ENCODE measurements around the gene UQCC2.

GRCh38 chr6:33748841-33749240 lies 37.3 kb upstream of the UQCC2 start:
- TF ChIP-seq SNAI2 (CRISPR knock-in tag; IDR thresholded peaks at IDR 0.05) (no peak), TOX (CRISPR knock-in tag; IDR thresholded peaks at IDR 0.05; ENCODE audit: borderline replicate concordance) (no peak), CSRNP3 (CRISPR knock-in tag; IDR thresholded peaks at IDR 0.05) (no peak), ZFP3 (CRISPR knock-in tag; IDR thresholded peaks at IDR 0.05) (no peak), ISL1 (CRISPR knock-in tag; IDR thresholded peaks at IDR 0.05) (no peak), CREB5 (CRISPR knock-in tag; IDR thresholded peaks at IDR 0.05; ENCODE audit: low read depth) (no peak), ZC3H10 (CRISPR knock-in tag; IDR thresholded peaks at IDR 0.05) (no peak), PPARA (CRISPR knock-in tag; IDR thresholded peaks at IDR 0.05; ENCODE audit: borderline replicate concordance) (no peak), ARNTL (CRISPR knock-in tag; IDR thresholded peaks at IDR 0.05; ENCODE audit: borderline replicate concordance, low read depth) (no peak), ESRRG (CRISPR knock-in tag; IDR thresholded peaks at IDR 0.05) (no peak), RARB (CRISPR knock-in tag; IDR thresholded peaks at IDR 0.05) (no peak)
